SK-N-SH (cell line): ENCODE results near the gene AIPL1. TPM values are rescaled to one million over a fixed set of nuclear protein-coding genes. Genes with fewer than 3 reads are reported as not detected.

Source experiments
- CTCF ChIA-PET: fragments of 300-600, 350-600 bp; formaldehyde crosslinking; extraction: SDS; loops from one replicate; lab custom pipeline; 2021; lab: Yijun Ruan, JAX
- POLR2A ChIA-PET: fragments of 350-600 bp; sonication (Branson Sonifier 250); formaldehyde crosslinking; extraction: SDS; loops from one replicate; lab custom pipeline; 2020; ENCODE audit warnings: antibody characterized with exemption, inconsistent platforms; lab: Yijun Ruan, JAX
- DNase-seq: peaks from one replicate; pipeline ENCODE4 v3.0.0; 2012
- H2AFZ ChIP-seq: fragments of 200-600 bp; sonication (generic); 2 replicates; pipeline ENCODE4 v1.8.1; 2016; ENCODE audit warnings: antibody characterized with exemption, mild to moderate bottlenecking, low read depth
- H3F3A ChIP-seq: fragments of 200-600 bp; sonication (generic); replicated peaks from 2 replicates; pipeline ENCODE3; 2016; ENCODE audit warnings: antibody characterized with exemption, mild to moderate bottlenecking; ENCODE audit not compliant: insufficient read depth
- H3K27ac ChIP-seq, 2 experiments: fragments of 200-500 bp in 1 of 2; fragments of 200-600 bp in 1 of 2; sonication (Bioruptor generic) in 1 of 2; sonication (generic), shearing (Covaris generic) in 1 of 2; 2 replicates each; pipeline versions ENCODE4 v1.5.1 to v1.6.1; 2014 to 2016; ENCODE audit warnings: low read depth in 2 of 2, inconsistent platforms in 1 of 2, low read length in 1 of 2, mild to moderate bottlenecking in 1 of 2, mixed read lengths in 1 of 2
- H3K27me3 ChIP-seq: fragments of 200-600 bp; sonication (generic), shearing (Covaris generic); 2 replicates; pipeline ENCODE4 v1.6.1; 2016; ENCODE audit warnings: mixed run types; ENCODE audit not compliant: insufficient read depth
- H3K36me3 ChIP-seq, 2 experiments: fragments of 200-500 bp in 1 of 2; fragments of 200-600 bp in 1 of 2; sonication (Bioruptor generic) in 1 of 2; sonication (generic) in 1 of 2; replicated peaks in 1 of 2; 2 replicates each; pipeline versions ENCODE3 to v1.5.1; 2014 to 2016; ENCODE audit warnings: low read length in 1 of 2, mild to moderate bottlenecking in 1 of 2; ENCODE audit not compliant: insufficient read depth in 2 of 2, control insufficient read depth in 1 of 2
- H3K4me1 ChIP-seq, 2 experiments: fragments of 200-500 bp in 1 of 2; fragments of 200-600 bp in 1 of 2; sonication (Bioruptor generic) in 1 of 2; sonication (generic), shearing (Covaris generic) in 1 of 2; 2 replicates each; pipeline versions ENCODE4 v1.5.1 to v1.6.1; 2014 to 2016; ENCODE audit warnings: low read depth in 1 of 2, low read length in 1 of 2, mixed run types in 1 of 2; ENCODE audit not compliant: insufficient read depth in 2 of 2, control insufficient read depth in 1 of 2
- H3K4me2 ChIP-seq: fragments of 200-600 bp; sonication (generic), shearing (Covaris generic); 2 replicates; pipeline ENCODE4 v1.6.1; 2017; ENCODE audit warnings: mixed run types
- H3K4me3 ChIP-seq, 2 experiments: fragments of 200-500 bp in 1 of 2; fragments of 200-600 bp in 1 of 2; sonication (Bioruptor generic) in 1 of 2; sonication (generic), shearing (Covaris generic) in 1 of 2; 2 replicates each; pipeline versions ENCODE4 v1.5.1 to v1.8.1; 2014 to 2016; ENCODE audit warnings: low read depth in 2 of 2, inconsistent platforms in 1 of 2, low read length in 1 of 2, mild to moderate bottlenecking in 1 of 2, mixed read lengths in 1 of 2, moderate library complexity in 1 of 2
- H3K79me2 ChIP-seq: fragments of 200-600 bp; sonication (generic); 2 replicates; pipeline ENCODE4 v1.8.1; 2017; ENCODE audit warnings: mild to moderate bottlenecking; ENCODE audit not compliant: insufficient read depth
- H3K9ac ChIP-seq: fragments of 200-600 bp; sonication (generic); 2 replicates; pipeline ENCODE4 v1.6.1; 2017; ENCODE audit warnings: mixed run types
- H3K9me2 ChIP-seq: fragments of 200-600 bp; sonication (generic); 2 replicates; pipeline ENCODE4 v1.6.1; 2017; ENCODE audit warnings: mixed run types
- H3K9me3 ChIP-seq: fragments of 200-600 bp; sonication (generic); 2 replicates; pipeline ENCODE4 v1.6.1; 2017; ENCODE audit warnings: mixed run types, mild to moderate bottlenecking, moderate library complexity
- H4K20me1 ChIP-seq: fragments of 200-600 bp; sonication (generic); 2 replicates; pipeline ENCODE4 v1.6.1; 2017; ENCODE audit warnings: mild to moderate bottlenecking, mixed run types; ENCODE audit not compliant: insufficient read depth
- GATA2 ChIP-seq: sonication (generic); formaldehyde crosslinking; IDR thresholded peaks from 2 replicates; pipeline ENCODE4 v1.5.0; 2020; ENCODE audit warnings: mild to moderate bottlenecking, missing genetic modification reagents
- RFX5 ChIP-seq: IDR thresholded peaks from 2 replicates; pipeline ENCODE4 v1.6.1; 2012; ENCODE audit warnings: mild to moderate bottlenecking, improper control_type of control experiment, low read length
- WGBS: methylation state at CpG from one replicate; pipeline ENCODE4 v1.1.6; 2017; ENCODE audit warnings: low lambda C conversion rate; 5-methylcytosine and 5-hydroxymethylcytosine counted together
- polyA plus RNA-seq, 3 experiments: library from polyadenylated mRNA; depleted of rRNA; stranded (reverse); fragments of >200 nt; gene quantifications; 2 replicates each; pipeline ENCODE4 v1.2.3, GENCODE V29; 2012
- TF ChIP-seq, protein P1 (sequence below): IDR thresholded peaks from 2 replicates; pipeline ENCODE4 v1.6.1; 2012; ENCODE audit warnings: mild to moderate bottlenecking, low read depth, low read length, moderate library complexity

AIPL1 gene
- polyA plus RNA-seq, 1 of the 3 experiments (the other 2 are of a cell fraction), result not detected

DNA sequence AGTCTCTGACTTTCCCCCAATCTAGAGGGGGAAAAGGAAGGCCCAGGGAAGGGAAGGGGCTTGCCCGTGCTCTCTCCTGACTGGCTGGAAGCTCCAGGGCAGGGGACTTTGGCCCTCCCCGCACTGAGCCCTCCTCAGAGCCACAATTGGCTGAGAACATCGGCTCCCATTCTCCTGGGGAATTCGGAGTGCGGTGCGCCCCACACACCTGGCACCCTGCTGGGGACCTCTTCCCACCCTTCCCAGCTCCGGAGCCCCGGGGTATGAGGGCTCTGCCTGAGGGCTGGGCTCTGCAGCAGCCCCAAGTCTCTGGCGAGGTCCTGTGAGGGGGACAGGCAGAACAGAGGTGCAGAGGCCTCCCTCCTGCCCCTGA lies 45.4 kb upstream of the AIPL1 start (continued):
- TF ChIP-seq, protein P1, sequence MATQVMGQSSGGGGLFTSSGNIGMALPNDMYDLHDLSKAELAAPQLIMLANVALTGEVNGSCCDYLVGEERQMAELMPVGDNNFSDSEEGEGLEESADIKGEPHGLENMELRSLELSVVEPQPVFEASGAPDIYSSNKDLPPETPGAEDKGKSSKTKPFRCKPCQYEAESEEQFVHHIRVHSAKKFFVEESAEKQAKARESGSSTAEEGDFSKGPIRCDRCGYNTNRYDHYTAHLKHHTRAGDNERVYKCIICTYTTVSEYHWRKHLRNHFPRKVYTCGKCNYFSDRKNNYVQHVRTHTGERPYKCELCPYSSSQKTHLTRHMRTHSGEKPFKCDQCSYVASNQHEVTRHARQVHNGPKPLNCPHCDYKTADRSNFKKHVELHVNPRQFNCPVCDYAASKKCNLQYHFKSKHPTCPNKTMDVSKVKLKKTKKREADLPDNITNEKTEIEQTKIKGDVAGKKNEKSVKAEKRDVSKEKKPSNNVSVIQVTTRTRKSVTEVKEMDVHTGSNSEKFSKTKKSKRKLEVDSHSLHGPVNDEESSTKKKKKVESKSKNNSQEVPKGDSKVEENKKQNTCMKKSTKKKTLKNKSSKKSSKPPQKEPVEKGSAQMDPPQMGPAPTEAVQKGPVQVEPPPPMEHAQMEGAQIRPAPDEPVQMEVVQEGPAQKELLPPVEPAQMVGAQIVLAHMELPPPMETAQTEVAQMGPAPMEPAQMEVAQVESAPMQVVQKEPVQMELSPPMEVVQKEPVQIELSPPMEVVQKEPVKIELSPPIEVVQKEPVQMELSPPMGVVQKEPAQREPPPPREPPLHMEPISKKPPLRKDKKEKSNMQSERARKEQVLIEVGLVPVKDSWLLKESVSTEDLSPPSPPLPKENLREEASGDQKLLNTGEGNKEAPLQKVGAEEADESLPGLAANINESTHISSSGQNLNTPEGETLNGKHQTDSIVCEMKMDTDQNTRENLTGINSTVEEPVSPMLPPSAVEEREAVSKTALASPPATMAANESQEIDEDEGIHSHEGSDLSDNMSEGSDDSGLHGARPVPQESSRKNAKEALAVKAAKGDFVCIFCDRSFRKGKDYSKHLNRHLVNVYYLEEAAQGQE, result no peak
- TF ChIP-seq, all 33 proteins: peak for 0

DNA sequence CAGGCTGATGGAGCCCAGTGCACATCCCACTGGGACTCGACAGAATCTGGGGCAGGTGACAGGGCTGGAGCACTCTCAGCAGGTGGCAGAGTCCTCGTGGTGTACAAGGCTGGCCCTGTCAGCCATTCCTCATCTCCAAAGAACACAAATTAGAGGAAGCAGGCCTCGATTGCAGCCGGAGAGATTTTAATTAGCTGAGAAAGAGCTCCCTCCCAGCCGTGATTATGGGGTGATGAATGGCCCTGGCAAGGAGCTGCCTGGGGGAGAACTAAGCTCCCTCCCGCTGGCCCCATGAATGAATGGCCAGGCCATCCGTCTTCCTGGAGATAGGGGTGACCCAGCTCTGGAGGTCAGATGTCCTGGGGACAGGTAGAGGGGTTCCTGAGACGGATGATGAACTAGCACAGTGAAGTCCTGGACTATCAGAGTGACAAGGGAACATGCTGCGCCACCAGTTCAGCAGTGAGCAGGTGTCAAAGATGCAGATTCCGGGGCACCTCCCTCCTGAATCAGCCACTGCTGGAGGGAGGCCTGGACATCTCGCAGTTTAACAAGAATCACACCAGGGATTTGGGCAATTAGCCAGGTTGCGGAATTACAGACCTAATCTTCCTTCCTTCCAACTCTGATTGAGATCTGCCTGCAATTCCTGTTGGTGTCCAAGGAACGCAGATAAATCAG lies 44.8 kb upstream of the AIPL1 start:
- Histone ChIP-seq H3K9me3 (no peaks in the 10 kb centered on the region), H3K4me3 (no peak overlapping the region), H4K20me1 (no peaks in the 10 kb centered on the region), H3K4me1 (peaks cover 0 to 16% of the 10 kb centered on the region in 2 experiments; a peak in 1 of 4 replicates), H3K36me3 (no peaks in the 10 kb centered on the region), H3K27ac (no peak overlapping the region), H3F3A (no peaks in the 10 kb centered on the region)
- POLR2A ChIA-PET, result no interaction called here
- CTCF ChIA-PET, result interaction anchor here (0.8 to 1.3 kb wide), 4 partner anchors 8 to 888 kb away, joined by 3 to 5 read pairs (median 4); no protein-coding TSS in a partner anchor
- TF ChIP-seq GATA2 (CRISPR knock-in tag), result 0 out of 2 replicates have a peak, but pooled peaks have one; percentile 16
- TF ChIP-seq RFX5, result no peak
- TF ChIP-seq, all 33 proteins: peak for 1
- Histone ChIP-seq H2AFZ (no peak overlapping the region), H3K9me2 (no peaks in the 10 kb centered on the region), H3K27me3 (no peaks in the 10 kb centered on the region), H3K4me2 (no peak overlapping the region), H3K79me2 (no peaks in the 10 kb centered on the region), H3K9ac (no peak overlapping the region)
- 53% methylated on average over 13 of the region's 13 CpGs for WGBS
- no peak for DNase-seq

DNA sequence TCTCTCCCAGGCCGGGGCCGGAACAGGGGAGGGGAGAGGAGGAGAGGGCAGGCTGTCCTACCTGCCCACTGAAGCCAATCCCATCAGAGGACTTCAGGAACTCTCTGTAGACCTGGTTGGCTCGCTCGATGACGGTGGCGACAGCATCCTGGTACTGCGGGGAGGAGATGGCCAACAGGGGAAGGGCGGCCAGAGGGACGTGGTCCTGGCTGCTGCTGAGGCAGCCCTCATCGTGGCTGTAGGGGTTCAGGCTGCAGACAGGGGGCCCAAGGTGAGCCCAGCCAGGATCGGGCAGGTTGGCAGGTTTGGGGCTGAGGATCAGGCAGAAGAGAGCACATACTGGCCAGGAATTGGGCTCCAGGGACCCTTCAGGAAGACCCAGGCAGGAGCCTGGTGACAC lies 43.6 kb upstream of the AIPL1 start:
- TF ChIP-seq, protein P1, result no peak
- no peaks in the 10 kb centered on the region for H4K20me1 ChIP-seq
- DNase-seq, result no peak
- H3K4me3 ChIP-seq, result no peak overlapping the region
- no peaks in the 10 kb centered on the region for H3K27me3 ChIP-seq
- no peaks in the 10 kb centered on the region for H3K79me2 ChIP-seq
- no peaks in the 10 kb centered on the region for H3K36me3 ChIP-seq
- H3F3A ChIP-seq, result no peaks in the 10 kb centered on the region
- H3K9me2 ChIP-seq, result no peaks in the 10 kb centered on the region
- ChIA-PET POLR2A (no interaction called here), CTCF (no interaction called here)
- no peak overlapping the region for H3K27ac ChIP-seq
- H3K4me1 ChIP-seq, result peaks cover 0 to 16% of the 10 kb centered on the region in 2 experiments; a peak in 1 of 4 replicates
- no peak overlapping the region for H3K9ac ChIP-seq
- H2AFZ ChIP-seq, result no peak overlapping the region
- H3K9me3 ChIP-seq, result no peaks in the 10 kb centered on the region
- 78% methylated on average over 9 of the region's 11 CpGs for WGBS
- no peak overlapping the region for H3K4me2 ChIP-seq
